ENCODE measurements around the gene AMY2B.
"Not testable (repeated sequence)": the region's sequence is repeated elsewhere in the genome, so short reads cannot be mapped to it uniquely, and the experiment has no call there.

DNA sequence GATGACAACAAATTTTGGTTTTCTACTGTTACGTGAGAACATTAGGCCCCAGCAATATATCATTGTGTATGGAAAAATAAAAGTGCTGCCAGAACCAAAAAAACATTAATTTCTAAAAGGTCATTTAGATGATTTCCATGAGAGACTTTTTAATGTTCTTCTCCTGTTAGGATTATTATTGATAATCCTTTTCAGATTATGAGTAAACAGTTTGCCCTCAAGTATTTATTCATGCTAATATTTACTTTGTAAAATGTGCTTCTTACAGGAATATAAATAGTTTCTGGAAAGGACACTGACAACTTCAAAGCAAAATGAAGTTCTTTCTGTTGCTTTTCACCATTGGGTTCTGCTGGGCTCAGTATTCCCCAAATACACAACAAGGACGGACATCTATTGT is at the start of gene AMY2B:
- TF ChIP-seq, protein P1, sequence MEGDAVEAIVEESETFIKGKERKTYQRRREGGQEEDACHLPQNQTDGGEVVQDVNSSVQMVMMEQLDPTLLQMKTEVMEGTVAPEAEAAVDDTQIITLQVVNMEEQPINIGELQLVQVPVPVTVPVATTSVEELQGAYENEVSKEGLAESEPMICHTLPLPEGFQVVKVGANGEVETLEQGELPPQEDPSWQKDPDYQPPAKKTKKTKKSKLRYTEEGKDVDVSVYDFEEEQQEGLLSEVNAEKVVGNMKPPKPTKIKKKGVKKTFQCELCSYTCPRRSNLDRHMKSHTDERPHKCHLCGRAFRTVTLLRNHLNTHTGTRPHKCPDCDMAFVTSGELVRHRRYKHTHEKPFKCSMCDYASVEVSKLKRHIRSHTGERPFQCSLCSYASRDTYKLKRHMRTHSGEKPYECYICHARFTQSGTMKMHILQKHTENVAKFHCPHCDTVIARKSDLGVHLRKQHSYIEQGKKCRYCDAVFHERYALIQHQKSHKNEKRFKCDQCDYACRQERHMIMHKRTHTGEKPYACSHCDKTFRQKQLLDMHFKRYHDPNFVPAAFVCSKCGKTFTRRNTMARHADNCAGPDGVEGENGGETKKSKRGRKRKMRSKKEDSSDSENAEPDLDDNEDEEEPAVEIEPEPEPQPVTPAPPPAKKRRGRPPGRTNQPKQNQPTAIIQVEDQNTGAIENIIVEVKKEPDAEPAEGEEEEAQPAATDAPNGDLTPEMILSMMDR (IDR thresholded peaks at IDR 0.05), result not testable (repeated sequence)
- not testable (repeated sequence) for TF ChIP-seq POLR2A (IDR thresholded peaks at IDR 0.05)

Data from ovary (tissue), 3 donors.